Inferior parietal cortex (tissue), 1 donor: ENCODE measurements around the gene REV1.

Experiments used
- DNase-seq: peaks from one replicate; pipeline ENCODE4 v3.0.0-alpha.2; 2016; ENCODE audit errors: extremely low spot score

Gene REV1

GRCh38 chr2:99450199-99450598 lies 39.6 kb downstream of the REV1 start:
- no peak for DNase-seq

GRCh38 chr2:99448556-99448955 lies 41.3 kb downstream of the REV1 start:
- no peak for DNase-seq

GRCh38 chr2:99445065-99445464 lies 44.8 kb downstream of the REV1 start:
- DNase-seq, result no peak

GRCh38 chr2:99444222-99444621 lies 45.6 kb downstream of the REV1 start:
- no peak for DNase-seq

- DNase-seq, result no peak
Measured at GRCh38 chr2:99442837-99443236, 47.0 kb downstream of the REV1 start.

- no peak for DNase-seq
Measured at GRCh38 chr2:99439971-99440505, 49.8 kb downstream of the REV1 start.

- DNase-seq, result no peak
Measured at GRCh38 chr2:99436874-99437273, 52.9 kb downstream of the REV1 start.

- DNase-seq, result no peak
Measured at GRCh38 chr2:99433340-99433739, 56.5 kb downstream of the REV1 start.

- DNase-seq, result no peak
Measured at GRCh38 chr2:99431587-99432275, 58.1 kb downstream of the REV1 start.

- no peak for DNase-seq
Measured at GRCh38 chr2:99430614-99431291, 59.1 kb downstream of the REV1 start.

- no peak for DNase-seq
Measured at GRCh38 chr2:99425022-99425421, 64.8 kb downstream of the REV1 start.

GRCh38 chr2:99424371-99424770 lies 65.4 kb downstream of the REV1 start:
- DNase-seq, result no peak

- DNase-seq, result no peak
Measured at GRCh38 chr2:99422599-99422998, 67.2 kb downstream of the REV1 start.

GRCh38 chr2:99421469-99421868 lies 68.3 kb downstream of the REV1 start:
- no peak for DNase-seq

- DNase-seq, result no peak
Measured at GRCh38 chr2:99420751-99421299, 69.0 kb downstream of the REV1 start.

GRCh38 chr2:99420031-99420430 lies 69.8 kb downstream of the REV1 start:
- DNase-seq, result no peak

- no peak for DNase-seq
Measured at GRCh38 chr2:99417396-99417795, 72.4 kb downstream of the REV1 start.

GRCh38 chr2:99414566-99414965 lies 75.3 kb downstream of the REV1 start:
- DNase-seq, result no peak

- no peak for DNase-seq
Measured at GRCh38 chr2:99410276-99410675, 79.5 kb downstream of the REV1 start.

- no peak for DNase-seq
Measured at GRCh38 chr2:99406137-99406536, 83.7 kb downstream of the REV1 start.

GRCh38 chr2:99404797-99405669 lies 84.8 kb downstream of the REV1 start:
- no peak for DNase-seq
